CD8-positive, alpha-beta memory T cell (primary cell): ENCODE data around the gene CCS. TPM values are rescaled to one million over a fixed set of nuclear protein-coding genes. Genes with fewer than 3 reads are reported as not detected.

ENCODE experiments used
- CTCF ChIA-PET: fragments of 350-600 bp; sonication (Branson Sonifier 250); formaldehyde crosslinking; loops from one replicate; lab custom pipeline; 2021; ENCODE audit warnings: antibody characterized with exemption; lab: Charles Lee
- POLR2A ChIA-PET: fragments of 350-600 bp; sonication (Branson Sonifier 250); formaldehyde crosslinking; loops from one replicate; lab custom pipeline; 2021; ENCODE audit warnings: antibody characterized with exemption; lab: Charles Lee
- DNase-seq, 5 donors: peaks; one replicate each; pipeline versions ENCODE4 v3.0.0 to v3.0.0-alpha.2; 2020 to 2022; ENCODE audit warnings: mixed read lengths in 1 of 5
- H3K27ac ChIP-seq: one replicate; pipeline ENCODE4 v1.7.0; 2013; ENCODE audit warnings: low read depth, mild to moderate bottlenecking, low read length, moderate library complexity
- H3K27me3 ChIP-seq: 2 replicates; pipeline ENCODE4 v1.7.0; 2013; ENCODE audit warnings: low read length, mild to moderate bottlenecking; ENCODE audit not compliant: insufficient read depth, poor library complexity, severe bottlenecking
- H3K36me3 ChIP-seq: 2 replicates; pipeline ENCODE4 v1.7.0; 2013; ENCODE audit warnings: mild to moderate bottlenecking, low read length, moderate library complexity; ENCODE audit not compliant: insufficient read depth
- H3K4me1 ChIP-seq: 2 replicates; pipeline ENCODE4 v1.7.0; 2013; ENCODE audit warnings: mild to moderate bottlenecking, low read length, moderate library complexity; ENCODE audit not compliant: insufficient read depth
- H3K4me3 ChIP-seq: 2 replicates; pipeline ENCODE4 v1.7.0; 2013; ENCODE audit warnings: mild to moderate bottlenecking, low read length
- H3K9me3 ChIP-seq: 2 replicates; pipeline ENCODE4 v1.7.0; 2013; ENCODE audit warnings: mild to moderate bottlenecking, low read length
- H3K27ac Mint-ChIP-seq, 8 donors: one replicate each; pipeline ENCODE4 v1.8.0; 2020 to 2021; ENCODE audit warnings: mixed read lengths in 8 of 8, mild to moderate bottlenecking in 6 of 8, inconsistent platforms in 3 of 8, moderate library complexity in 3 of 8
- H3K27me3 Mint-ChIP-seq, 2 donors: one replicate each; pipeline ENCODE4 v1.8.0; 2020 to 2021; ENCODE audit warnings: mixed read lengths in 2 of 2, mild to moderate bottlenecking in 1 of 2, moderate library complexity in 1 of 2
- H3K36me3 Mint-ChIP-seq, 3 donors: one replicate each; pipeline ENCODE4 v1.8.0; 2020 to 2021; ENCODE audit warnings: mixed read lengths in 3 of 3, inconsistent platforms in 1 of 3, mild to moderate bottlenecking in 1 of 3
- H3K4me1 Mint-ChIP-seq, 3 donors: one replicate each; pipeline ENCODE4 v1.8.0; 2020 to 2021; ENCODE audit warnings: mixed read lengths in 3 of 3, inconsistent platforms in 1 of 3, mild to moderate bottlenecking in 1 of 3
- H3K4me3 Mint-ChIP-seq, 7 donors: one replicate each; pipeline ENCODE4 v1.8.0; 2020 to 2021; ENCODE audit warnings: mixed read lengths in 7 of 7, mild to moderate bottlenecking in 6 of 7, moderate library complexity in 4 of 7, inconsistent platforms in 2 of 7
- H3K9me3 Mint-ChIP-seq, 5 donors: one replicate each; pipeline ENCODE4 v1.8.0; 2020 to 2022; ENCODE audit warnings: mixed read lengths in 5 of 5, mild to moderate bottlenecking in 3 of 5, moderate library complexity in 2 of 5, inconsistent platforms in 1 of 5
- polyA plus RNA-seq: library from polyadenylated mRNA; unstranded; fragments of 300-500 nt; fragmentation: Illumina TruSeq; gene quantifications from one replicate; pipeline ENCODE4 v1.2.3, GENCODE V29; 2021
- total RNA-seq, 2 experiments: library from RNA; stranded (reverse); gene quantifications; one replicate each; pipeline ENCODE4 v1.2.3, GENCODE V29; 2021

Gene CCS
- total and polyA plus RNA-seq, 3 experiments from 2014 or later, result 24.1 to 41.1 (median 25.7) TPM

GRCh38 chr11:66568124-66568916, 24.7 kb upstream of the CCS start, which contains the start of gene CTSF:
TSS of gene CTSF (minus strand) at chr11:66568606. CDS start at chr11:66568486, 120 bp downstream.
- no peaks in the 10 kb centered on the region for H3K27me3 ChIP-seq
- Mint-ChIP-seq H3K27ac (peak within 1 kb of the TSS in 4 of 8 donors; percentile 54 to 90 (median 88)), H3K36me3 (peaks cover 0 to 5% (median 0%) of the 10 kb centered on the region in 3 donors), H3K4me1 (peaks cover 4 to 15% (median 10%) of the 10 kb centered on the region in 3 donors), H3K4me3 (peak within 1 kb of the TSS; percentile 45 to 83 (median 82)), H3K9me3 (no peaks in the 10 kb centered on the region), H3K27me3 (peaks cover 5 to 11% of the 10 kb centered on the region in 2 donors)
- no peaks in the 10 kb centered on the region for H3K36me3 ChIP-seq
- peaks cover 9% of the 10 kb centered on the region for H3K4me1 ChIP-seq
- peak within 1 kb of the TSS; percentile 41 for H3K4me3 ChIP-seq
- DNase-seq, result peak; percentile 46 to 81 (median 73)
- H3K27ac ChIP-seq, result no peak within 1 kb of the TSS
- ChIA-PET CTCF (interaction anchor here (0.9 to 3.8 kb wide), 7 partner anchors 10 to 129 kb away, joined by 3 to 14 read pairs (median 5); partner anchors contain the start of genes ACTN3, CCDC87, CCS and RBM4B), POLR2A (interaction anchor here (0.7 to 2.5 kb wide), 7 partner anchors 22 to 158 kb away, joined by 3 to 12 read pairs (median 4); partner anchors contain the start of genes ACTN3, PELI3, RBM14 and RBM4B)
- no peaks in the 10 kb centered on the region for H3K9me3 ChIP-seq

GRCh38 chr11:66569076-66569475, 23.9 kb upstream of the CCS start:
- Mint-ChIP-seq H3K36me3 (peaks cover 0 to 5% (median 0%) of the 10 kb centered on the region in 3 donors), H3K9me3 (no peaks in the 10 kb centered on the region), H3K4me1 (peaks cover 4 to 15% (median 10%) of the 10 kb centered on the region in 3 donors), H3K4me3 (peak overlapping the region in 1 of 7 donors; percentile 80), H3K27ac (no peak overlapping the region), H3K27me3 (peaks cover 5 to 17% of the 10 kb centered on the region in 2 donors)
- DNase-seq, result no peak
- H3K36me3 ChIP-seq, result no peaks in the 10 kb centered on the region
- H3K27me3 ChIP-seq, result no peaks in the 10 kb centered on the region
- no peaks in the 10 kb centered on the region for H3K9me3 ChIP-seq
- POLR2A ChIA-PET, result interaction anchor here (0.7 to 2.5 kb wide), 5 partner anchors 23 to 103 kb away, joined by 3 to 12 read pairs (median 4); partner anchors contain the start of genes ACTN3, PELI3, RBM14 and ZDHHC24
- H3K27ac ChIP-seq, result no peak overlapping the region
- peaks cover 9% of the 10 kb centered on the region for H3K4me1 ChIP-seq
- CTCF ChIA-PET, result interaction anchor here (0.9 to 3.8 kb wide), 5 partner anchors 9 to 129 kb away, joined by 3 to 14 read pairs (median 8); partner anchors contain the start of genes CCDC87, CCS and RBM4B
- no peak overlapping the region for H3K4me3 ChIP-seq

- peaks cover 0 to 5% (median 0%) of the 10 kb centered on the region in 3 donors for H3K36me3 Mint-ChIP-seq
- no peak overlapping the region for H3K27ac ChIP-seq
- H3K4me3 ChIP-seq, result no peak overlapping the region
- H3K9me3 ChIP-seq, result no peaks in the 10 kb centered on the region
- ChIA-PET CTCF (interaction anchor here (0.8 to 3.8 kb wide), 4 partner anchors 8 to 108 kb away, joined by 3 to 14 read pairs (median 10); partner anchors contain the start of gene RBM4B), POLR2A (no interaction called here)
- H3K9me3 Mint-ChIP-seq, result no peaks in the 10 kb centered on the region
- no peak overlapping the region for H3K27ac Mint-ChIP-seq
- peaks cover 9% of the 10 kb centered on the region for H3K4me1 ChIP-seq
- peaks cover 4 to 15% (median 10%) of the 10 kb centered on the region in 3 donors for H3K4me1 Mint-ChIP-seq
- H3K27me3 ChIP-seq, result no peaks in the 10 kb centered on the region
- H3K4me3 Mint-ChIP-seq, result peak overlapping the region in 3 of 7 donors; percentile 6 to 40 (median 20)
- no peaks in the 10 kb centered on the region for H3K36me3 ChIP-seq
- no peak for DNase-seq
- peaks cover 6 to 26% of the 10 kb centered on the region in 2 donors for H3K27me3 Mint-ChIP-seq
These were observed 22.7 kb upstream of the CCS start for GRCh38 chr11:66570079-66570849.

GRCh38 chr11:66570850-66571180, 22.2 kb upstream of the CCS start:
- Histone ChIP-seq H3K36me3 (no peaks in the 10 kb centered on the region), H3K27me3 (no peaks in the 10 kb centered on the region), H3K27ac (no peak overlapping the region), H3K9me3 (no peaks in the 10 kb centered on the region), H3K4me3 (no peak overlapping the region), H3K4me1 (peaks cover 9% of the 10 kb centered on the region)
- ChIA-PET CTCF (no interaction called here), POLR2A (no interaction called here)
- DNase-seq, result no peak
- Mint-ChIP-seq H3K9me3 (no peaks in the 10 kb centered on the region), H3K36me3 (peaks cover 0 to 2% (median 0%) of the 10 kb centered on the region in 3 donors), H3K4me1 (peaks cover 4 to 15% (median 10%) of the 10 kb centered on the region in 3 donors), H3K27me3 (peaks cover 6 to 31% of the 10 kb centered on the region in 2 donors), H3K4me3 (peak overlapping the region in 1 of 7 donors; percentile 40), H3K27ac (no peak overlapping the region)

- CTCF ChIA-PET, result interaction anchor here (0.8 to 6.4 kb wide), 18 partner anchors 10 to 170 kb away, joined by 3 to 135 read pairs (median 3); partner anchors contain the start of genes ACTN3, CCDC87, CCS and CTSF
- H3K36me3 ChIP-seq, result no peaks in the 10 kb centered on the region
- Mint-ChIP-seq H3K9me3 (peaks cover 2 to 9% (median 4%) of the 10 kb centered on the region in 5 donors), H3K4me3 (no peak overlapping the region), H3K36me3 (no peaks in the 10 kb centered on the region), H3K27me3 (peaks cover 2 to 23% of the 10 kb centered on the region in 2 donors), H3K4me1 (peaks cover 9 to 11% (median 10%) of the 10 kb centered on the region in 3 donors), H3K27ac (peak overlapping the region in 3 of 8 donors; percentile 12 to 91 (median 17))
- H3K4me3 ChIP-seq, result no peak overlapping the region
- H3K27ac ChIP-seq, result no peak overlapping the region
- H3K4me1 ChIP-seq, result peaks cover 3% of the 10 kb centered on the region
- no peaks in the 10 kb centered on the region for H3K9me3 ChIP-seq
- POLR2A ChIA-PET, result interaction anchor here (1.0 kb wide), 1 partner anchor 99 kb away, joined by 5 read pairs; the partner anchor contains the start of gene RBM4B
- DNase-seq, result peak; percentile 63 to 85 (median 71)
- H3K27me3 ChIP-seq, result no peaks in the 10 kb centered on the region
These were observed 13.9 kb upstream of the CCS start for GRCh38 chr11:66579017-66579606.

- no peak overlapping the region for H3K27ac ChIP-seq
- H3K4me1 ChIP-seq, result peaks cover 3% of the 10 kb centered on the region
- Mint-ChIP-seq H3K27ac (no peak overlapping the region), H3K27me3 (peaks cover 1 to 9% of the 10 kb centered on the region in 2 donors), H3K4me3 (no peak overlapping the region), H3K4me1 (peaks cover 9 to 11% (median 10%) of the 10 kb centered on the region in 3 donors), H3K9me3 (peaks cover 2 to 9% (median 4%) of the 10 kb centered on the region in 5 donors), H3K36me3 (no peaks in the 10 kb centered on the region)
- POLR2A ChIA-PET, result interaction anchor here (1.5 kb wide), 1 partner anchor 97 kb away, joined by 7 read pairs; the partner anchor contains the start of gene RBM4B
- no peaks in the 10 kb centered on the region for H3K9me3 ChIP-seq
- no peak for DNase-seq
- no peaks in the 10 kb centered on the region for H3K36me3 ChIP-seq
- no peak overlapping the region for H3K4me3 ChIP-seq
- H3K27me3 ChIP-seq, result no peaks in the 10 kb centered on the region
- CTCF ChIA-PET, result interaction anchor here (1.1 to 6.4 kb wide), 4 partner anchors 11 to 173 kb away, joined by 3 to 135 read pairs (median 4); partner anchors contain the start of genes CCDC87 and RBM4B
These were observed 12.2 kb upstream of the CCS start for GRCh38 chr11:66580803-66581202.

GRCh38 chr11:66581261-66581660, 11.7 kb upstream of the CCS start:
- Histone ChIP-seq H3K27ac (no peak overlapping the region), H3K27me3 (no peaks in the 10 kb centered on the region), H3K4me1 (peaks cover 3% of the 10 kb centered on the region), H3K36me3 (no peaks in the 10 kb centered on the region), H3K4me3 (no peak overlapping the region), H3K9me3 (no peaks in the 10 kb centered on the region)
- H3K27me3 Mint-ChIP-seq, result peaks cover 1 to 6% of the 10 kb centered on the region in 2 donors
- H3K27ac Mint-ChIP-seq, result no peak overlapping the region
- H3K9me3 Mint-ChIP-seq, result peaks cover 2 to 9% (median 4%) of the 10 kb centered on the region in 5 donors
- peaks cover 9 to 11% (median 10%) of the 10 kb centered on the region in 3 donors for H3K4me1 Mint-ChIP-seq
- CTCF ChIA-PET, result interaction anchor here (1.1 to 6.4 kb wide), 4 partner anchors 11 to 173 kb away, joined by 3 to 135 read pairs (median 4); partner anchors contain the start of genes CCDC87 and RBM4B
- no peaks in the 10 kb centered on the region for H3K36me3 Mint-ChIP-seq
- H3K4me3 Mint-ChIP-seq, result no peak overlapping the region
- POLR2A ChIA-PET, result interaction anchor here (0.5 to 1.5 kb wide), 2 partner anchors 96 to 115 kb away, joined by 4 to 7 read pairs; partner anchors contain the start of genes PELI3 and RBM4B
- DNase-seq, result no peak
